OCI-LY7 (cell line): ENCODE measurements around the gene STARD7. TPM values are rescaled to one million over a fixed set of nuclear protein-coding genes. Genes with fewer than 3 reads are reported as not detected.

Source experiments
- BruUV-seq: library from RNA; stranded (reverse); fragments of 400-500 nt; replicated peaks from 2 replicates; lab custom pipeline; 2021; lab: Mats Ljungman, UMichigan
- CTCF ChIA-PET: fragments of 300-600 bp; sonication (Branson Sonifier 250); formaldehyde crosslinking; loops from one replicate; lab custom pipeline; 2022; ENCODE audit warnings: antibody characterized with exemption; ENCODE audit not compliant: unreplicated experiment; lab: Charles Lee
- POLR2A ChIA-PET: fragments of 300-600 bp; sonication (Branson Sonifier 250); formaldehyde crosslinking; loops from one replicate; lab custom pipeline; 2022; ENCODE audit warnings: antibody characterized with exemption; lab: Charles Lee
- DNase-seq: peaks from one replicate; pipeline ENCODE4 v3.0.0-alpha.2; 2015; ENCODE audit warnings: low spot score
- H2AFZ ChIP-seq: fragments of 200-600 bp; sonication (generic), shearing (Covaris generic); 2 replicates; pipeline ENCODE4 v1.6.1; 2014; ENCODE audit warnings: mild to moderate bottlenecking, antibody characterized with exemption, low read length, moderate library complexity
- H3K27ac ChIP-seq: fragments of 200-600 bp; sonication (generic); 2 replicates; pipeline ENCODE4 v1.5.1; 2014; ENCODE audit warnings: mixed run types, low read depth, mild to moderate bottlenecking, moderate library complexity, low read length, inconsistent platforms; ENCODE audit not compliant: poor library complexity, severe bottlenecking
- H3K36me3 ChIP-seq: fragments of 200-600 bp; sonication (generic); 2 replicates; pipeline ENCODE4 v1.6.1; 2014; ENCODE audit warnings: mild to moderate bottlenecking, antibody characterized with exemption, low read length, moderate library complexity, mixed read lengths; ENCODE audit not compliant: insufficient read depth
- H3K4me1 ChIP-seq: fragments of 200-600 bp; sonication (generic); 2 replicates; pipeline ENCODE4 v1.5.1; 2014; ENCODE audit warnings: mild to moderate bottlenecking, low read length; ENCODE audit not compliant: insufficient read depth, poor library complexity, severe bottlenecking
- H3K4me2 ChIP-seq: fragments of 200-600 bp; sonication (generic); 2 replicates; pipeline ENCODE4 v1.6.1; 2014; ENCODE audit warnings: mild to moderate bottlenecking, low read length
- H3K4me3 ChIP-seq: fragments of 200-600 bp; sonication (generic); 2 replicates; pipeline ENCODE4 v1.5.1; 2014; ENCODE audit warnings: mild to moderate bottlenecking, low read depth, low read length; ENCODE audit not compliant: poor library complexity, severe bottlenecking
- H3K79me2 ChIP-seq: fragments of 200-600 bp; sonication (generic); 2 replicates; pipeline ENCODE4 v1.6.1; 2016; ENCODE audit warnings: low read depth, mild to moderate bottlenecking, low read length, moderate library complexity, mixed read lengths; ENCODE audit not compliant: insufficient read depth
- H3K9me2 ChIP-seq: fragments of 200-600 bp; sonication (generic); 2 replicates; pipeline ENCODE4 v1.6.1; 2016; ENCODE audit warnings: mild to moderate bottlenecking, low read length, mixed read lengths; ENCODE audit not compliant: insufficient read depth
- H3K9me3 ChIP-seq: fragments of 200-600 bp; sonication (generic); 2 replicates; pipeline ENCODE4 v1.6.1; 2014; ENCODE audit warnings: mild to moderate bottlenecking, mixed run types, low read length, mixed read lengths
- H4K20me1 ChIP-seq: fragments of 200-600 bp; sonication (generic); 2 replicates; pipeline ENCODE4 v1.6.1; 2014; ENCODE audit warnings: mild to moderate bottlenecking, antibody characterized with exemption, low read length, moderate library complexity, mixed read lengths; ENCODE audit not compliant: insufficient read depth
- CTCF ChIP-seq: fragments of 200-600 bp; sonication (generic); conservative IDR thresholded peaks from 2 replicates; pipeline ENCODE4 v1.5.1; 2014; ENCODE audit warnings: mild to moderate bottlenecking, antibody characterized with exemption, low read length, moderate library complexity, mixed read lengths
- EZH2phosphoT487 ChIP-seq: fragments of 200-600 bp; sonication (generic); IDR thresholded peaks from 2 replicates; pipeline ENCODE4 v1.6.1; 2018; ENCODE audit warnings: low read depth, borderline replicate concordance, mild to moderate bottlenecking, mixed run types, antibody characterized with exemption, low read length, moderate library complexity, mixed read lengths
- intact Hi-C: fragments of 100-400 bp; cut with micrococcal nuclease; formaldehyde crosslinking; loops from one replicate; pipeline ENCODE4 v1.10.0; 2022; ENCODE audit not compliant: unreplicated experiment
- total RNA-seq, 2 experiments: library from RNA; depleted of rRNA in 1 of 2; stranded (reverse); fragments of >200 nt in 1 of 2; shearing (Covaris generic) in 1 of 2; gene quantifications; 2 replicates each; pipeline ENCODE4 v1.2.3, GENCODE V29; 2014 to 2022

Gene STARD7
- total RNA-seq, 2 experiments from 2014 or later = 206 to 239 TPM

DNA sequence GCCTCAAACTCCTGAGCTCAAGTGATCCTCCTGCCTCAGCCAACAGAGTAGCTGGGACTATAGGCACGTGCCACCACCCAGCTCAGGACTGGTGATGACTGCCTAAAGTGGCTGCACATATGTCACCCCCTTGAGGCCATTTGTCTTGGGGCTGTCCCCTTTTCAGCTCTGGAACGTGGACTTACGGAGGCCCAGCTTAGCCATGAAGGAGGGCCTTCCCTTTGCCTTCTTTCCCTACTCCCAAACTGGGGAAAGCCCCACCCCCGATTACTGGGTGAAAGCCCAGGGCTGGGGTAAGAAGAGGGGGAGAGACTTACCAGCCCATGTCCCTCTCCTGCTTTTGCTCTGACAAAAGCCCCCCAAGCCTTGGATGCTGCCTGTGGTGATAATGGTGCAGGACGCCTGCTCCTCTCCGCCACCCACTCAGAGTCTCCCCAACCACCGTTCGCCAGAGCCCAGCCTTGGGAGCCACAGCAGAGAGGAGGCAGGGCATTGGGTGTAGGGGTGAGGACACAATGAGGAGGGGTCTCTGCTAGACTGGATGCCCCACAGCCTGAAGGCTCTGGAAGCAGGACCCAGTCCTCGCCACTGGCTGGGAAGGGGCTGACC is 60.9 kb downstream of the STARD7 start:
- peak; percentile 49 for DNase-seq
- Histone ChIP-seq H3K27ac (peak overlapping the region; percentile 97), H3K9me2 (no peaks in the 10 kb centered on the region), H3K9me3 (no peaks in the 10 kb centered on the region), H3K79me2 (peaks cover 29% of the 10 kb centered on the region), H2AFZ (no peak overlapping the region; the same call in 1 of the 2 replicates), H3K4me1 (peaks cover 82% of the 10 kb centered on the region), H3K4me2 (peak overlapping the region; percentile 98), H3K4me3 (peak overlapping the region; percentile 97), H4K20me1 (no peaks in the 10 kb centered on the region), H3K36me3 (peaks cover 22% of the 10 kb centered on the region)
- ChIA-PET CTCF (interaction anchor here (0.5 to 3.2 kb wide), 4 partner anchors 10 to 60 kb away, joined by 3 to 18 read pairs (median 8); no protein-coding TSS in a partner anchor), POLR2A (interaction anchor here (0.8 to 2.3 kb wide), 9 partner anchors 9 to 95 kb away, joined by 3 to 8 read pairs (median 5); no protein-coding TSS in a partner anchor)
- TF ChIP-seq EZH2phosphoT487 (no peak), CTCF (peak; percentile 41)
- no TSS peak for BruUV-seq
- intact Hi-C loops = no loop called here

DNA sequence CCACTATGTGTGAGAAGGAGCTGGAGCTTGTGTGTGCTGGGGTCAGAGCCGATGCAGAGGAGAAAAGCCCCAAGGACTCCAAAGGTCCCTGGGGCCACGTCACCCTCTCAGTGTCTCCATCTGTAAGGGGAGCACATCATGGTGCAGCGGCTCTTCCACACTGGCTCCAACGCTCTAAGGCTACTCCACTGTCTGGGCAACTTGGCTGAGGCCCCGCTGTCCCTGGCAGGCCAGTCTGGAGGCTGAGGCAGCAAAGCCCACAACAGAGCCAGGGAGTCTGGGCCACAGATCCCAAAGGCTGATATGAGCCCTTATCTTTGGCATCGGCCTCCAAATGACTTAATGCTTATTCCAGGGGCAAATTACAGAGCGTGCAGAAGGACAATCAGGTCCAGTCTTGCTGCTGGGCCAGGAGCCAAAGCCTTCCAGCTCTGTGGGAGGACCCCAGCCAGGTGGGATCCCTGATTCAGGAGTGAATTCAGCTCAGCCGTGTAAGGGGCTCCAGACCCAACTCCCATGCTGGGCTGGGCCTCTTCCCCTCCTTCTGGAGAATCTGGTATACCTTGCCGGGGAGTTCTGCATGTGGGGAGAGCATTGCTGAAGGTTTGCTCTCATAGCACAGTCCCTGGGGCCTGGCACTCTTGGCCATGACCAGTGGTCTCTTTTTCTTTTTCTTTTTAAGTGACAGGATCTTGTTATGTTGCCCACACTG is 61.6 kb downstream of the STARD7 start:
- BruUV-seq = no TSS peak

More for the DNA sequence above, 61.6 kb downstream of the STARD7 start:
- no peak for TF ChIP-seq CTCF
- TF ChIP-seq EZH2phosphoT487 = no peak
- DNase-seq = no peak
- POLR2A ChIA-PET = interaction anchor here (0.6 to 3.1 kb wide), 11 partner anchors 9 to 96 kb away, joined by 3 to 10 read pairs (median 6); no protein-coding TSS in a partner anchor
- CTCF ChIA-PET = interaction anchor here (0.5 to 3.2 kb wide), 4 partner anchors 11 to 61 kb away, joined by 3 to 18 read pairs (median 8); no protein-coding TSS in a partner anchor
- Histone ChIP-seq H3K79me2 (peaks cover 29% of the 10 kb centered on the region), H3K9me3 (no peaks in the 10 kb centered on the region), H3K4me1 (peaks cover 82% of the 10 kb centered on the region), H3K27ac (peak overlapping the region; percentile 97), H3K4me2 (peak overlapping the region; percentile 98), H3K4me3 (peak overlapping the region; percentile 97), H2AFZ (no peak overlapping the region; the same call in 1 of the 2 replicates), H4K20me1 (no peaks in the 10 kb centered on the region), H3K9me2 (no peaks in the 10 kb centered on the region), H3K36me3 (peaks cover 28% of the 10 kb centered on the region)
- intact Hi-C loops = loop anchor here (1.0 kb wide), 1 partner anchor 16 kb away; no protein-coding TSS in a partner anchor
